DND-41 (cell line): ENCODE measurements around the gene ANTKMT.

Experiments
- ATAC-seq: fragments of 200-7000 bp; cut with Tn5 transposase; 3 replicates; pipeline ENCODE4 v1.9.1; 2021; ENCODE audit warnings: low read depth; ENCODE audit not compliant: insufficient read depth
- DNase-seq: peaks from one replicate; pipeline ENCODE4 v3.0.0-alpha.2; 2020
- H2AFZ ChIP-seq: 2 replicates; pipeline ENCODE4 v1.6.0; 2012; ENCODE audit warnings: low read depth, low read length
- H3K27ac ChIP-seq: 2 replicates; pipeline ENCODE4 v1.5.1; 2012; ENCODE audit warnings: low read length, inconsistent platforms
- H3K27me3 ChIP-seq: fragments of 200-600 bp; sonication (generic); 2 replicates; pipeline ENCODE4 v1.6.0; 2012; ENCODE audit warnings: low read length, mild to moderate bottlenecking, inconsistent platforms; ENCODE audit not compliant: insufficient read depth, poor library complexity
- H3K36me3 ChIP-seq: 2 replicates; pipeline ENCODE4 v1.5.1; 2012; ENCODE audit warnings: low read length, inconsistent platforms; ENCODE audit not compliant: insufficient read depth
- H3K4me1 ChIP-seq: 2 replicates; pipeline ENCODE4 v1.5.1; 2012; ENCODE audit warnings: mild to moderate bottlenecking, low read length; ENCODE audit not compliant: insufficient read depth
- H3K4me2 ChIP-seq: 2 replicates; pipeline ENCODE4 v1.6.0; 2012; ENCODE audit warnings: mild to moderate bottlenecking, moderate library complexity, low read length, inconsistent platforms; ENCODE audit not compliant: insufficient read depth
- H3K4me3 ChIP-seq, 2 experiments: fragments of 200-600 bp in 1 of 2; shearing (Covaris generic) in 1 of 2; 2 replicates each; pipeline ENCODE4 v1.5.1; 2012 to 2016; ENCODE audit warnings: inconsistent platforms in 2 of 2, low read length in 2 of 2, mild to moderate bottlenecking in 2 of 2, low read depth in 1 of 2, moderate library complexity in 1 of 2
- H3K79me2 ChIP-seq: 2 replicates; pipeline ENCODE4 v1.6.0; 2012; ENCODE audit warnings: low read length, inconsistent platforms; ENCODE audit not compliant: insufficient read depth
- H3K9ac ChIP-seq: 2 replicates; pipeline ENCODE4 v1.6.0; 2012; ENCODE audit warnings: low read depth, mild to moderate bottlenecking, inconsistent platforms, low read length, moderate library complexity
- H3K9me3 ChIP-seq: 2 replicates; pipeline ENCODE4 v1.5.1; 2012; ENCODE audit warnings: low read length, moderate library complexity, mild to moderate bottlenecking, inconsistent platforms; ENCODE audit not compliant: insufficient read depth, severe bottlenecking
- H4K20me1 ChIP-seq: 2 replicates; pipeline ENCODE4 v1.6.0; 2012; ENCODE audit warnings: low read length; ENCODE audit not compliant: insufficient read depth
- EZH2 ChIP-seq: IDR thresholded peaks from 3 replicates; pipeline ENCODE4 v1.6.1; 2012; ENCODE audit warnings: borderline replicate concordance, low read depth, mild to moderate bottlenecking, moderate library complexity, low read length, inconsistent platforms; ENCODE audit not compliant: severe bottlenecking
- TF ChIP-seq, protein P1 (sequence below): IDR thresholded peaks from 2 replicates; pipeline ENCODE4 v1.5.1; 2012; ENCODE audit warnings: borderline replicate concordance, low read length, moderate library complexity, mild to moderate bottlenecking; ENCODE audit not compliant: poor library complexity, severe bottlenecking; ENCODE audit errors: extremely low read depth

Gene ANTKMT

DNA sequence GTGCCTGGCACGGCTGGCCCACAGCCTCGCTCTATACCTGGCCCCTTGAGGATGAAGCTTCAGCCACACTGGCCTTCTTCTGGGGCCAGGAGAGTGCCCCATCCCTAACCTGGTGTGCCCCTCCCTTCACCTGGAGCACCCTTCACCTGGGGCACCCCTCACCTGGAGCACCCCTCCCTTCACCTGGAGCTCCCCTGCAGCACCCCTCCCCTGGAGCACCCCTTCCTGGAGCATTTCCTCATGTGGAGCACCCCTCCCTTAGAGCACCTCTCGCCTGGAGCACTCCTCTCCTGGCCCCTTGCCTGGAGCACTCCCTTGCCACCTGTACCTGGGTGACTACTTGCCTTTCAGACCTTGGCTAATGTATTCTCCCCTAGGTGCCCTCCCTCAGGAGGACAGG lies 12.9 kb upstream of the ANTKMT start:
- H2AFZ ChIP-seq = no peak overlapping the region
- H3K4me3 ChIP-seq = no peak overlapping the region
- H3K4me2 ChIP-seq = no peak overlapping the region
- ATAC-seq = no peak
- peaks cover 11% of the 10 kb centered on the region for H4K20me1 ChIP-seq
- TF ChIP-seq EZH2 = no peak
- TF ChIP-seq, protein P1, sequence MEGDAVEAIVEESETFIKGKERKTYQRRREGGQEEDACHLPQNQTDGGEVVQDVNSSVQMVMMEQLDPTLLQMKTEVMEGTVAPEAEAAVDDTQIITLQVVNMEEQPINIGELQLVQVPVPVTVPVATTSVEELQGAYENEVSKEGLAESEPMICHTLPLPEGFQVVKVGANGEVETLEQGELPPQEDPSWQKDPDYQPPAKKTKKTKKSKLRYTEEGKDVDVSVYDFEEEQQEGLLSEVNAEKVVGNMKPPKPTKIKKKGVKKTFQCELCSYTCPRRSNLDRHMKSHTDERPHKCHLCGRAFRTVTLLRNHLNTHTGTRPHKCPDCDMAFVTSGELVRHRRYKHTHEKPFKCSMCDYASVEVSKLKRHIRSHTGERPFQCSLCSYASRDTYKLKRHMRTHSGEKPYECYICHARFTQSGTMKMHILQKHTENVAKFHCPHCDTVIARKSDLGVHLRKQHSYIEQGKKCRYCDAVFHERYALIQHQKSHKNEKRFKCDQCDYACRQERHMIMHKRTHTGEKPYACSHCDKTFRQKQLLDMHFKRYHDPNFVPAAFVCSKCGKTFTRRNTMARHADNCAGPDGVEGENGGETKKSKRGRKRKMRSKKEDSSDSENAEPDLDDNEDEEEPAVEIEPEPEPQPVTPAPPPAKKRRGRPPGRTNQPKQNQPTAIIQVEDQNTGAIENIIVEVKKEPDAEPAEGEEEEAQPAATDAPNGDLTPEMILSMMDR = no peak
- no peak overlapping the region for H3K9ac ChIP-seq
- H3K36me3 ChIP-seq = no peaks in the 10 kb centered on the region
- no peaks in the 10 kb centered on the region for H3K79me2 ChIP-seq
- H3K4me1 ChIP-seq = peaks cover 4% of the 10 kb centered on the region; the same call in 1 of the 2 replicates
- DNase-seq = no peak
- H3K27ac ChIP-seq = no peak overlapping the region
- H3K27me3 ChIP-seq = no peaks in the 10 kb centered on the region
- no peaks in the 10 kb centered on the region for H3K9me3 ChIP-seq

- DNase-seq = no peak
- H3K9me3 ChIP-seq = no peaks in the 10 kb centered on the region
- ATAC-seq = no peak
- H3K79me2 ChIP-seq = no peaks in the 10 kb centered on the region
- no peaks in the 10 kb centered on the region for H3K27me3 ChIP-seq
- H3K4me2 ChIP-seq = no peak overlapping the region
- no peaks in the 10 kb centered on the region for H3K36me3 ChIP-seq
- no peak overlapping the region for H2AFZ ChIP-seq
- no peak overlapping the region for H3K4me3 ChIP-seq
- no peak overlapping the region for H3K27ac ChIP-seq
- H3K9ac ChIP-seq = no peak overlapping the region
- H4K20me1 ChIP-seq = peaks cover 11% of the 10 kb centered on the region
- no peak for TF ChIP-seq EZH2
- TF ChIP-seq, protein P1 = no peak
- peaks cover 5% of the 10 kb centered on the region for H3K4me1 ChIP-seq
Measured at GRCh38 chr16:708959-709358, 12.0 kb upstream of the ANTKMT start.

DNA sequence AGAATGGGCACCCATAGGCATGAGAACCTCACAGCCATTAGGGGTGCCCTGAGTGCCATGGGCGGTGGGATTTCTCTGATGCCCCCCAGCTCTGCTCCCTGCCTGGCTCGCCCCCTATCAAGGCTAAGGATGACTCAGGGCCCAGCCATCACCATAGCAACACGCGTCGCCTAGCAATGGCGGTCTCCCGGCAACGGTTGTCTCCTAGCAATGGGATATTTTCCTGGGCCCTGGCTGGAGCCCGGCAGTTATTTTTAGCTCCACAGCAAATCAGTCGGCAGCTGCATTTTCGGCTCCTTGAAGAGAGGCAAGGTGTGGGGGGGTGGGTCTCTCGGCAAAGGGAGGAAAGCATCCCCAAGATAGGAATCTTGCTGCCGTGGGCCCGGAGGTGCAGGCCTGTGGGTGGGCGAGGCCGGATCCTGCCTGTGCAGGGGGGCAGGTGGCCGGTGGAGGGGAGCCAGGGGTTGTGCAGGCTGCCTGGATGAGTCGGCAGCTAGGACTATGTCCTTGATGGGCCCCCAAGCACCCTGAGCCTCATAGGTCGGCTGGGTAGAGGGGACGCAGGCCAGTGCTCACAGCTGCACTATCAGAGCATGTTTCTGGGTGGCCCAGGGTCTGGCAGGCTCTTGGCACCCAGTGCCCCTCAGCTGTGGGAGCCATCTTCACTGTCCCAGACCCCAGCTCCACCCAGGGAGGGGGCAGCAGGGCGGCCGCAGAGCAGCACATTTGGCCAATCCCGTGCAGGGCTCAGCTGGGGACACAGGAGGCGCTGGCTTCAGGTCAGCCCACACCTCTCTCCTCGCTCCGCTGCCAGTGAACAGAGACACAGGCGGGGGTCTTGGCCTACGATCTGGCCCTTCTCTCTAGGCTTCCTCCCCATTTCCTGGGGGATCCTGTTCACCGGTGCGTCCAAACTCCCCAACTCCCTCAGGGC lies 11.1 kb upstream of the ANTKMT start:
- Histone ChIP-seq H3K9ac (no peak overlapping the region), H3K4me1 (peaks cover 13% of the 10 kb centered on the region), H3K36me3 (no peaks in the 10 kb centered on the region), H3K4me2 (no peak overlapping the region), H2AFZ (no peak overlapping the region), H3K27ac (no peak overlapping the region), H3K9me3 (no peaks in the 10 kb centered on the region), H3K27me3 (no peaks in the 10 kb centered on the region), H3K79me2 (no peaks in the 10 kb centered on the region), H3K4me3 (no peak overlapping the region), H4K20me1 (peaks cover 11% of the 10 kb centered on the region)
- no peak for DNase-seq
- ATAC-seq = no peak
- TF ChIP-seq, protein P1 = no peak
- TF ChIP-seq EZH2 = no peak
